CD4-positive, alpha-beta memory T cell (primary cell): Measurements from ENCODE around the gene ZCRB1. TPM values are rescaled to one million over a fixed set of nuclear protein-coding genes. Genes with fewer than 3 reads are reported as not detected.

ENCODE experiments used
- CTCF ChIA-PET: fragments of 350-600 bp; sonication (Branson Sonifier 250); formaldehyde crosslinking; loops from one replicate; lab custom pipeline; 2021; ENCODE audit warnings: inconsistent platforms; ENCODE audit not compliant: partially characterized antibody; lab: Charles Lee
- POLR2A ChIA-PET: fragments of 350-600 bp; sonication (Branson Sonifier 250); formaldehyde crosslinking; loops from one replicate; lab custom pipeline; 2021; ENCODE audit not compliant: partially characterized antibody; lab: Charles Lee
- DNase-seq, 5 donors: peaks; one replicate each; pipeline versions ENCODE4 v3.0.0 to v3.0.0-alpha.2; 2020 to 2022; ENCODE audit warnings: mixed read lengths in 1 of 5
- H3K27ac ChIP-seq: one replicate; pipeline ENCODE4 v1.7.0; 2013; ENCODE audit warnings: low read depth, low read length
- H3K27me3 ChIP-seq: 2 replicates; pipeline ENCODE4 v1.7.0; 2013; ENCODE audit warnings: mild to moderate bottlenecking, low read length, moderate library complexity; ENCODE audit not compliant: insufficient read depth
- H3K36me3 ChIP-seq: 2 replicates; pipeline ENCODE4 v1.7.0; 2013; ENCODE audit warnings: mild to moderate bottlenecking, low read length, moderate library complexity; ENCODE audit not compliant: insufficient read depth
- H3K4me1 ChIP-seq: 2 replicates; pipeline ENCODE4 v1.7.0; 2013; ENCODE audit warnings: mild to moderate bottlenecking, low read length, moderate library complexity; ENCODE audit not compliant: insufficient read depth
- H3K4me3 ChIP-seq, 2 donors: one replicate each; pipeline ENCODE4 v1.7.0; 2013; ENCODE audit warnings: low read length in 2 of 2, mild to moderate bottlenecking in 1 of 2
- H3K9me3 ChIP-seq, 2 donors: one replicate each; pipeline ENCODE4 v1.7.0; 2013; ENCODE audit warnings: low read length in 2 of 2, control low read depth in 1 of 2; ENCODE audit not compliant: control insufficient read depth in 1 of 2
- H3K27ac Mint-ChIP-seq, 7 donors: one replicate each; pipeline ENCODE4 v1.8.0; 2020 to 2021; ENCODE audit warnings: mixed read lengths in 7 of 7, mild to moderate bottlenecking in 6 of 7, inconsistent platforms in 3 of 7, moderate library complexity in 3 of 7
- H3K27me3 Mint-ChIP-seq, 2 donors: one replicate each; pipeline ENCODE4 v1.8.0; 2020 to 2021; ENCODE audit warnings: mixed read lengths in 2 of 2
- H3K36me3 Mint-ChIP-seq, 2 donors: one replicate each; pipeline ENCODE4 v1.8.0; 2020 to 2021; ENCODE audit warnings: mixed read lengths in 2 of 2, inconsistent platforms in 1 of 2, mild to moderate bottlenecking in 1 of 2
- H3K4me1 Mint-ChIP-seq, 4 donors: one replicate each; pipeline ENCODE4 v1.8.0; 2020 to 2021; ENCODE audit warnings: mixed read lengths in 4 of 4, mild to moderate bottlenecking in 1 of 4
- H3K4me3 Mint-ChIP-seq, 8 donors: one replicate each; pipeline ENCODE4 v1.8.0; 2020 to 2021; ENCODE audit warnings: mixed read lengths in 8 of 8, mild to moderate bottlenecking in 7 of 8, moderate library complexity in 6 of 8, inconsistent platforms in 3 of 8
- H3K9me3 Mint-ChIP-seq, 8 donors: one replicate each; pipeline ENCODE4 v1.8.0; 2020 to 2021; ENCODE audit warnings: mixed read lengths in 8 of 8, mild to moderate bottlenecking in 5 of 8, inconsistent platforms in 3 of 8, moderate library complexity in 1 of 8
- intact Hi-C: fragments of 100-400 bp; cut with micrococcal nuclease; formaldehyde crosslinking; loops from one replicate; pipeline ENCODE4 v1.15.1; 2023
- polyA plus RNA-seq, 2 donors: library from polyadenylated mRNA; unstranded; fragments of 300-500 nt; fragmentation: Illumina TruSeq; gene quantifications; one replicate each; pipeline ENCODE4 v1.2.3, GENCODE V29; 2021
- total RNA-seq, 2 experiments: library from RNA; stranded (reverse); gene quantifications; one replicate each; pipeline ENCODE4 v1.2.3, GENCODE V29; 2021

ZCRB1 gene
- total and polyA plus RNA-seq, 4 experiments from 2014 or later = 21.2 to 80.5 (median 37.6) TPM

DNA sequence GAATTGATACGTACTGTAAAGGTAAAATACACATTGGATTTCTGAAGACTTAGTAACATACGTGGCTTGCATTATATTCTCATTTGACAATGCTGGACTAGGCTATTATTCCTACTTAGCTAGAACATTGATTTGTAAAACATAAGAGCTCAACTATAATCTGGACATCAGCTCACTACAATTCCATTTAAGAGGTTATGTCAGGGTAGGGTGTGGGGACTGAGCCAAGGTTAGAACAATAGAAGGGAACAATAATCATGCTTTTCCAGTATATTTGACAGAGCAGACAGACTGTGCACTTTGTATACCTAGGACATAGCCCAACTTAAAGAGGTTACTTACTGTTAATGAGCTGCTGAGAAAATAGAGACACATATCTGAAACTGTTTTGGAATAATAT is 10.8 kb downstream of the ZCRB1 start:
- Mint-ChIP-seq H3K27ac (no peak overlapping the region), H3K4me3 (no peak overlapping the region), H3K27me3 (no peaks in the 10 kb centered on the region), H3K9me3 (no peaks in the 10 kb centered on the region), H3K36me3 (peaks cover 28 to 30% of the 10 kb centered on the region in 2 donors), H3K4me1 (peaks cover 0 to 1% (median 0%) of the 10 kb centered on the region in 4 donors)
- intact Hi-C loops = no loop called here
- Histone ChIP-seq H3K27me3 (no peaks in the 10 kb centered on the region), H3K36me3 (peaks cover 17% of the 10 kb centered on the region), H3K9me3 (no peaks in the 10 kb centered on the region), H3K4me1 (no peaks in the 10 kb centered on the region), H3K4me3 (no peak overlapping the region), H3K27ac (no peak overlapping the region)
- ChIA-PET CTCF (no interaction called here), POLR2A (no interaction called here)
- DNase-seq = no peak

DNA sequence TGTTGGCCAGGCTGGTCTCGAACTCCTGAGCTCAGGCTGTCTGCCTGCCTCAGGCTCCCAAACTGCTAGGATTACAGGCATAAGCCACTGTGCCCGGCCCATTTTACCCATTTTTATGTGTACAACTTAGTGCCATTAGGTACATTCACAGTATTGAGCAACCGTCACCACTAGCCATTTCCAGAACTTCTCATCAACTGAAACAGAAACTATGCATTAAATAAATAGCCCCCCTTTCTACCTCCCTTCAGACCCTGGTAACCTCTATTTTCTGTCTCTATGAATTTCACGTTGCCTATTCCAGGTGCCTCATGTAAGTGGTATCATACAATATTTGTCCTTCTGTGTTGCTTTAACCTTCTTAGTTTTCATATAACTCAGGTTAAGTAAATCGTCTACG is 15.9 kb downstream of the ZCRB1 start:
- no peak overlapping the region for H3K4me3 Mint-ChIP-seq
- no peaks in the 10 kb centered on the region for H3K9me3 Mint-ChIP-seq
- no peaks in the 10 kb centered on the region for H3K27me3 Mint-ChIP-seq
- H3K4me1 Mint-ChIP-seq = peaks cover 0 to 1% (median 0%) of the 10 kb centered on the region in 4 donors
- no peak overlapping the region for H3K27ac Mint-ChIP-seq
- no peaks in the 10 kb centered on the region for H3K4me1 ChIP-seq
- no peaks in the 10 kb centered on the region for H3K9me3 ChIP-seq
- no peak overlapping the region for H3K27ac ChIP-seq
- no peaks in the 10 kb centered on the region for H3K27me3 ChIP-seq
- no peak overlapping the region for H3K4me3 ChIP-seq
- H3K36me3 Mint-ChIP-seq = peaks cover 12% of the 10 kb centered on the region in 2 donors
- ChIA-PET POLR2A (no interaction called here), CTCF (no interaction called here)
- intact Hi-C loops = no loop called here
- DNase-seq = no peak
- peaks cover 6% of the 10 kb centered on the region for H3K36me3 ChIP-seq

DNA sequence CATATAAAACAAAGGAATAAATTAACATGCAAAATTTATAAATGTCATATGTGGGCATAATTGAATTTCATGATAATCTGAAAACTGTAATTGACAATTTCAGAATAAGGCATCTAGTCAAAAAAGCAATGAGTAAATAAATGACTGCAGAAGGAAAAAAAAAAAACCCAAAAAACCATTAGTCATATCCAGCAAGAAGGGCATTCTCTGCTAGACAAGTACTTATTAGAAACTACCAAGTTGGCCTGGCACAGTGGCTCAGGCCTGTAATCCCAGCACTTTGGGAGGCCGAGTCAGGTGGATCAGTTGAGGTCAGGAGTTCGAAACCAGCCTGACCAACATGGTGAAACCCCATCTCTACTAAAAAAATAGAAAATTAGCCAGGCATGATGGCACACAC is 17.5 kb downstream of the ZCRB1 start:
- DNase-seq = no peak
- H3K4me1 ChIP-seq = no peaks in the 10 kb centered on the region
- no peaks in the 10 kb centered on the region for H3K9me3 ChIP-seq
- H3K9me3 Mint-ChIP-seq = no peaks in the 10 kb centered on the region
- H3K4me3 Mint-ChIP-seq = no peak overlapping the region
- no peaks in the 10 kb centered on the region for H3K27me3 Mint-ChIP-seq
- intact Hi-C loops = no loop called here
- H3K4me1 Mint-ChIP-seq = no peaks in the 10 kb centered on the region
- H3K27ac ChIP-seq = no peak overlapping the region
- peaks cover 3% of the 10 kb centered on the region for H3K36me3 ChIP-seq
- H3K36me3 Mint-ChIP-seq = peaks cover 6 to 7% of the 10 kb centered on the region in 2 donors
- no peaks in the 10 kb centered on the region for H3K27me3 ChIP-seq
- no peak overlapping the region for H3K27ac Mint-ChIP-seq
- ChIA-PET POLR2A (no interaction called here), CTCF (no interaction called here)
- H3K4me3 ChIP-seq = no peak overlapping the region

DNA sequence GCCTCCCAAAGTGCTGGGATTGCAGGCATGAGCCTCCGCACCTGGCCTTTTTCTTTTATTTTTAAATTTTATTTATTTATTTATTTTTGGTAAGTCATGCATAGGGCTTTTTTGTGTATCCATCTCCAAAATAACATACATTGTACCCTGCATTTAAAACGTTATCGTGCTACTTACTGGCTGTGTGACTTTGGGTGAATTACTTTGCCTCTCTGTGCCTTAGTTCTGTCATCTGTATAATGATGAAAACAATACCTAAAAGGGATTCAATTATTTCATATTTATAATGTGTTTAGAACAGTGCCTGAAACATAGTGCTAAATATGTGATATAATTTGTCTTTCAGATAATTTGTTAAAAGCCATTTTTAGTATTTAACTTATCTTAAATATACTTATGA is 19.6 kb downstream of the ZCRB1 start:
- H3K27ac Mint-ChIP-seq = no peak overlapping the region
- Histone ChIP-seq H3K36me3 (no peaks in the 10 kb centered on the region), H3K27me3 (no peaks in the 10 kb centered on the region), H3K27ac (no peak overlapping the region), H3K4me1 (no peaks in the 10 kb centered on the region), H3K9me3 (no peaks in the 10 kb centered on the region), H3K4me3 (no peak overlapping the region)
- intact Hi-C loops = no loop called here
- no peaks in the 10 kb centered on the region for H3K9me3 Mint-ChIP-seq
- H3K4me3 Mint-ChIP-seq = no peak overlapping the region
- no peaks in the 10 kb centered on the region for H3K27me3 Mint-ChIP-seq
- H3K4me1 Mint-ChIP-seq = peaks cover 0 to 1% (median 0%) of the 10 kb centered on the region in 4 donors
- H3K36me3 Mint-ChIP-seq = no peaks in the 10 kb centered on the region
- CTCF ChIA-PET = no interaction called here
- POLR2A ChIA-PET = no interaction called here
- no peak for DNase-seq

DNA sequence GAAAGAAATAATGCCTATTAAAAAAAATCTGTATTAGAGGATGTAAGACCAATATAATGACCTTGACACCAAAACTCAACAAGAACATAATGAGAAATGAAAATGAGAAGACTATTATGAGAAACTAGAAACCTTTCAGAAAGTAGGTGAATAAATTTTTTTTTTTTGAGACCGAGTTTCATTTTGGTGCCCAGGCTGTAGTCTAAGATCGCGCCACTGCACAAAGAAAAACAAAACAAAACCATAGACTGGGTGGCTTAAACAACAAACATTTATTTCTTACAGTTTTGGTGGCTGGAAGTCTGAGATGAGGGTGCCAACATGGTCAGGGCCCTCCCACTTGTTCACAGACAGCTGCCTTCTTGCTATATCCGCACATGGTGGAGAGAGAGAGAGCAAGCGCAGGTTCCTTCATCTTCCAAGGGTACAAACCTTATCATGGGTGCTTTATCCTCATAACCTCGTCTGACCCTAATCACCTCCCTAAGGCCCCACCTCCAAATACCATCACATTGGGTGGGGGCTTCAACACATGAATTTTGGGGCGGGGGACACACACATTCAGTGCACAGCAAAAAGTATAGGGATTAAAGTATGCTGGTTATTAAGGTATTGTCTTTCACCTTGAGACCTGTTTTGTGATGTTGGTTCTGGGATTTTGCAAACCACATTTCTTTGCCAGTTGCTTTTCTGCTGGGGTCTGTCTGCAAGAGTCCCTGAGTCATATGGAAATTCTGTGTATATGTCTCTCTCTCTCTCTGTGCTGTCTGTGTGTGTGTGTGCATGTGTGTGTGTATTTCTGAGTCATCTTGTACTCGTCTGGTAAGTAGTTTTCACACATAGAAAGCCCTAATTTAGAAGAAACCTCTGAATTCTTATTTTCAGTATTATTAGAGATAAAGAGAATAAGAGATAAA is 26.2 kb downstream of the ZCRB1 start:
- Mint-ChIP-seq H3K27ac (peak overlapping the region in 5 of 7 donors; percentile 39 to 84 (median 67)), H3K36me3 (no peaks in the 10 kb centered on the region), H3K4me1 (peaks cover 8 to 18% (median 15%) of the 10 kb centered on the region in 4 donors), H3K27me3 (no peaks in the 10 kb centered on the region), H3K9me3 (no peaks in the 10 kb centered on the region), H3K4me3 (peak overlapping the region; percentile 11 to 81 (median 70))
- Histone ChIP-seq H3K36me3 (no peaks in the 10 kb centered on the region), H3K4me3 (no peak overlapping the region), H3K4me1 (no peaks in the 10 kb centered on the region), H3K27ac (no peak overlapping the region), H3K27me3 (no peaks in the 10 kb centered on the region), H3K9me3 (no peaks in the 10 kb centered on the region)
- POLR2A ChIA-PET = interaction anchor here (0.6 kb wide), 1 partner anchor 583 kb away, joined by 3 read pairs; no protein-coding TSS in a partner anchor
- DNase-seq = peak in 3 of 5 donors; percentile 4 to 75 (median 6)
- intact Hi-C loops = no loop called here
- CTCF ChIA-PET = interaction anchor here (0.7 kb wide), 2 partner anchors 30 to 276 kb away, joined by 3 read pairs; no protein-coding TSS in a partner anchor

DNA sequence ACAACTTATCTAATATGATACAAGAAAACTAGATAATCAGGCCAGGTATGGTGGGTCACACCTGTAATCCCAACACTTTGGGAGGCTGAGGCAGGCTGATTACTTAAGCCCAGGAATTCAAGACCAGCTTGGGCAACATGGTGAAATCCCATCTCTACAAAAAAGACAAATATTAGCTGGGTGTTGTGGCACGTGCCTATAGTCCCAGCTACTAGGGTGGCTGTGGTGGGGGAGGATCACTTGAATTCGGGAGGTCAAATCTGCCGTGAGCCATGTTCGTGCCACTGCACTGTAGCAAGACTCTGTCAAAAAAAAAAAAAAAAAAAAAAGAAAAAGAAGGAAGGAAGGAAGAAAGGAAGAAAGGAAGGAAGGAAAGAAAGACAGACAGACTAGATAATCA is 27.0 kb downstream of the ZCRB1 start:
- no peak overlapping the region for H3K27ac ChIP-seq
- Mint-ChIP-seq H3K9me3 (no peaks in the 10 kb centered on the region), H3K27me3 (no peaks in the 10 kb centered on the region), H3K36me3 (no peaks in the 10 kb centered on the region), H3K27ac (no peak overlapping the region), H3K4me3 (peak overlapping the region in 2 of 8 donors; percentile 17 to 68), H3K4me1 (peaks cover 8 to 18% (median 15%) of the 10 kb centered on the region in 4 donors)
- H3K27me3 ChIP-seq = no peaks in the 10 kb centered on the region
- H3K4me1 ChIP-seq = no peaks in the 10 kb centered on the region
- H3K36me3 ChIP-seq = no peaks in the 10 kb centered on the region
- CTCF ChIA-PET = interaction anchor here (0.7 to 1.5 kb wide), 3 partner anchors 29 to 275 kb away, joined by 3 read pairs; no protein-coding TSS in a partner anchor
- no peak overlapping the region for H3K4me3 ChIP-seq
- intact Hi-C loops = no loop called here
- H3K9me3 ChIP-seq = no peaks in the 10 kb centered on the region
- DNase-seq = no peak
- POLR2A ChIA-PET = interaction anchor here (0.6 kb wide), 1 partner anchor 583 kb away, joined by 3 read pairs; no protein-coding TSS in a partner anchor

DNA sequence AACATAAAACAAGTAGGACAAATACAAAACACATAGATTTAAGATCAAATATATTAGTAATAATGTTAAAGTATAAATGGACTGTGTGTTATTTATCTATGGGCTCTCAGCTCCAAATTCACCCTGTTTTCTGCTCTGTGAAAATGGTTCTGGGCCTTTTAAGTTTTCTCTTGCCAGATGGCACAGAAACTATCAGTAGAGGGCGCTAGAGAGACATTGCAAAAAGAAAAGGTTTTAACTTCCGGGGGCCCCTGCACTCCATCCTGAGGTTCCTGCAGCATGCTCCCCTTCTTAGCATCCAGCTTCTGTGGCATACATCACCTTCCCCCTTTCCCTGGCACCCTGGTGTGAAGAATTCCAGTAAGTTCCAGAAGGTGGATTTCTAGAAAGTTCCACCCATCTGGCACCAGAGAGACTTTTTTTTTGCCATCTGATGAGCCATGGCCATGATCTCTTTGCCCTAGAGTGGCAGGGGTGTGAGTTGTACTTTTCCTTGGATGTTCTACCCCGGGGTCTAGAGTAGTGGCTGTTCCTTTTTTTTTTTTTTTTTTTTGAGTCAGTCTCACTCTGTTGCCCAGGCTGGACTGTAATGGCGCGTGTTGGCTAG is 29.3 kb downstream of the ZCRB1 start:
- no peak overlapping the region for H3K4me3 ChIP-seq
- H3K9me3 Mint-ChIP-seq = no peaks in the 10 kb centered on the region
- H3K4me1 ChIP-seq = no peaks in the 10 kb centered on the region
- H3K4me3 Mint-ChIP-seq = no peak overlapping the region
- ChIA-PET POLR2A (no interaction called here), CTCF (interaction anchor here (0.6 to 1.1 kb wide), 3 partner anchors 43 to 159 kb away, joined by 3 to 4 read pairs (median 3); no protein-coding TSS in a partner anchor)
- no peaks in the 10 kb centered on the region for H3K36me3 Mint-ChIP-seq
- no peaks in the 10 kb centered on the region for H3K9me3 ChIP-seq
- DNase-seq = no peak
- H3K27ac Mint-ChIP-seq = no peak overlapping the region
- H3K36me3 ChIP-seq = no peaks in the 10 kb centered on the region
- H3K4me1 Mint-ChIP-seq = peaks cover 8 to 18% (median 14%) of the 10 kb centered on the region in 4 donors
- H3K27me3 ChIP-seq = no peaks in the 10 kb centered on the region
- intact Hi-C loops = no loop called here
- no peak overlapping the region for H3K27ac ChIP-seq
- H3K27me3 Mint-ChIP-seq = no peaks in the 10 kb centered on the region
